Measurements from ENCODE around the gene ERC1. TPM values are rescaled to one million over a fixed set of nuclear protein-coding genes. Genes with fewer than 3 reads are reported as not detected.

ERC1 gene
- total RNA-seq, 1 experiment from 2014 or later, result 40.4 TPM

GRCh38 chr12:1357171-1357570 lies 366.1 kb downstream of the ERC1 start:
- Histone ChIP-seq H3K27me3 (ENCODE audit: control insufficient read depth, insufficient read depth, low read length) (no peaks in the 10 kb centered on the region), H3K4me3 (ENCODE audit: low read depth in 2 of 2, low read length in 2 of 2) (no peak overlapping the region), H3K9me3 (ENCODE audit: control insufficient read depth, insufficient read depth, low read depth, low read length) (no peaks in the 10 kb centered on the region), H3K27ac (ENCODE audit: low read length) (no peak overlapping the region), H3K4me1 (ENCODE audit: control insufficient read depth, insufficient read depth, low read length) (no peaks in the 10 kb centered on the region), H3K36me3 (ENCODE audit: control insufficient read depth, insufficient read depth, low read length) (no peaks in the 10 kb centered on the region)
- DNase-seq (ENCODE audit: low read depth, low spot score) (no peak), ATAC-seq (no peak)
- in situ Hi-C loops (cut with HindIII; ENCODE audit: low pct_unique_long_range_greater_than_20kb, low sequenced_read_pairs) (no loop called here), intact Hi-C loops (cut with micrococcal nuclease; ENCODE audit: unreplicated experiment) (no loop called here)
- TF ChIP-seq SIN3A (IDR thresholded peaks at IDR 0.05; ENCODE audit: borderline replicate concordance, insufficient read depth, low read depth, low read length) (no peak), POLR2AphosphoS5 (IDR thresholded peaks at IDR 0.05; ENCODE audit: low read depth, low read length) (no peak), TCF7L2 (IDR thresholded peaks at IDR 0.05; ENCODE audit: low read depth, low read length) (no peak), CTCF (IDR thresholded peaks at IDR 0.05) (no peak), REST (IDR thresholded peaks at IDR 0.05; ENCODE audit: insufficient read depth in 1 of 2, low read depth in 2 of 2, low read length in 1 of 2) (no peak)
- no TSS peak for BruUV-seq (replicated peaks)
- ChIA-PET CTCF (no interaction called here), POLR2A (no interaction called here)

- ATAC-seq (no peak), DNase-seq (ENCODE audit: low read depth, low spot score) (no peak)
- ChIA-PET POLR2A (no interaction called here), CTCF (no interaction called here)
- intact Hi-C loops (cut with micrococcal nuclease; ENCODE audit: unreplicated experiment), result no loop called here
- Histone ChIP-seq H3K27me3 (ENCODE audit: control insufficient read depth, insufficient read depth, low read length) (no peaks in the 10 kb centered on the region), H3K36me3 (ENCODE audit: control insufficient read depth, insufficient read depth, low read length) (no peaks in the 10 kb centered on the region), H3K4me1 (ENCODE audit: control insufficient read depth, insufficient read depth, low read length) (no peaks in the 10 kb centered on the region), H3K4me3 (ENCODE audit: low read depth in 2 of 2, low read length in 2 of 2) (no peak overlapping the region), H3K9me3 (ENCODE audit: control insufficient read depth, insufficient read depth, low read depth, low read length) (no peaks in the 10 kb centered on the region), H3K27ac (ENCODE audit: low read length) (no peak overlapping the region)
- TF ChIP-seq CTCF (IDR thresholded peaks at IDR 0.05) (no peak), REST (IDR thresholded peaks at IDR 0.05; ENCODE audit: insufficient read depth in 1 of 2, low read depth in 2 of 2, low read length in 1 of 2) (no peak), SIN3A (IDR thresholded peaks at IDR 0.05; ENCODE audit: borderline replicate concordance, insufficient read depth, low read depth, low read length) (no peak), POLR2AphosphoS5 (IDR thresholded peaks at IDR 0.05; ENCODE audit: low read depth, low read length) (no peak), TCF7L2 (IDR thresholded peaks at IDR 0.05; ENCODE audit: low read depth, low read length) (no peak)
- in situ Hi-C loops (cut with HindIII; ENCODE audit: low pct_unique_long_range_greater_than_20kb, low sequenced_read_pairs), result no loop called here
- no TSS peak for BruUV-seq (replicated peaks)
Observed at GRCh38 chr12:1357711-1358110, 366.7 kb downstream of the ERC1 start.
